ENCODE results near the gene TUBA1C.
"Not testable (repeated sequence)": the region's sequence is repeated elsewhere in the genome, so short reads cannot be mapped to it uniquely, and the experiment has no call there.

GRCh38 chr12:49310451-49311000 lies 45.6 kb downstream of the TUBA1C start:
- TF ChIP-seq CTCF (conservative IDR thresholded peaks at IDR 0.05; ENCODE audit: low read depth, low read length); MXI1 (IDR thresholded peaks at IDR 0.05; ENCODE audit: borderline replicate concordance, low read depth, low read length); MAZ (IDR thresholded peaks at IDR 0.05; ENCODE audit: borderline replicate concordance, low read depth, low read length); FOS (IDR thresholded peaks at IDR 0.05; ENCODE audit: low read depth, low read length); BHLHE40 (IDR thresholded peaks at IDR 0.05; ENCODE audit: low read depth, low read length); POLR2A (IDR thresholded peaks at IDR 0.05; ENCODE audit: low read depth, low read length); CEBPB (IDR thresholded peaks at IDR 0.05; ENCODE audit: low read depth, low read length); USF2 (IDR thresholded peaks at IDR 0.05; ENCODE audit: low read depth, low read length): not testable (repeated sequence)

Data from IMR-90 (cell line).